Amniotic epithelial cell (primary cell): ENCODE measurements around the gene DPYSL5.

Experiments used
- DNase-seq: peaks from one replicate; pipeline ENCODE4 v3.0.0-alpha.2; 2010; ENCODE audit warnings: low read depth

The DPYSL5 gene

GRCh38 chr2:26846334-26847306 is 1.3 kb upstream of the DPYSL5 start:
- peak; percentile 55 for DNase-seq

GRCh38 chr2:26847307-26847654 is 651 bp upstream of the DPYSL5 start:
- DNase-seq: no peak

GRCh38 chr2:26848336-26849055 is 564 bp downstream of the DPYSL5 start:
- no peak for DNase-seq

GRCh38 chr2:26849056-26849999 is 1.4 kb downstream of the DPYSL5 start:
- no peak for DNase-seq

GRCh38 chr2:26850000-26850431 is 2.1 kb downstream of the DPYSL5 start:
- DNase-seq: no peak

GRCh38 chr2:26850505-26850904 is 2.6 kb downstream of the DPYSL5 start:
- DNase-seq: no peak

GRCh38 chr2:26852405-26853306 is 4.7 kb downstream of the DPYSL5 start:
- DNase-seq: no peak

- no peak for DNase-seq
These were observed 5.8 kb downstream of the DPYSL5 start for GRCh38 chr2:26853751-26854150.

- DNase-seq: no peak
These were observed 6.4 kb downstream of the DPYSL5 start for GRCh38 chr2:26854283-26854827.

GRCh38 chr2:26855466-26855865 is 7.5 kb downstream of the DPYSL5 start:
- no peak for DNase-seq

GRCh38 chr2:26859622-26860021 is 11.7 kb downstream of the DPYSL5 start:
- no peak for DNase-seq

- DNase-seq: no peak
These were observed 12.4 kb downstream of the DPYSL5 start for GRCh38 chr2:26860211-26860850.

- DNase-seq: no peak
These were observed 13.8 kb downstream of the DPYSL5 start for GRCh38 chr2:26861610-26862224.

- no peak for DNase-seq
These were observed 16.3 kb downstream of the DPYSL5 start for GRCh38 chr2:26864226-26864625.

GRCh38 chr2:26864646-26865045 is 16.7 kb downstream of the DPYSL5 start:
- DNase-seq: no peak

- DNase-seq: no peak
These were observed 22.7 kb downstream of the DPYSL5 start for GRCh38 chr2:26870585-26871095.

GRCh38 chr2:26873286-26873983 is 25.5 kb downstream of the DPYSL5 start:
- DNase-seq: no peak

GRCh38 chr2:26874514-26874913 is 26.6 kb downstream of the DPYSL5 start:
- DNase-seq: no peak
